GM19035 (cell line): Measurements from ENCODE around the gene DCDC2C.

Experiments
- ATAC-seq: cut with Tn5 transposase; IDR thresholded peaks from one replicate; pipeline ENCODE4 v1.9.1; 2021; ENCODE audit not compliant: unreplicated experiment

Gene DCDC2C

DNA sequence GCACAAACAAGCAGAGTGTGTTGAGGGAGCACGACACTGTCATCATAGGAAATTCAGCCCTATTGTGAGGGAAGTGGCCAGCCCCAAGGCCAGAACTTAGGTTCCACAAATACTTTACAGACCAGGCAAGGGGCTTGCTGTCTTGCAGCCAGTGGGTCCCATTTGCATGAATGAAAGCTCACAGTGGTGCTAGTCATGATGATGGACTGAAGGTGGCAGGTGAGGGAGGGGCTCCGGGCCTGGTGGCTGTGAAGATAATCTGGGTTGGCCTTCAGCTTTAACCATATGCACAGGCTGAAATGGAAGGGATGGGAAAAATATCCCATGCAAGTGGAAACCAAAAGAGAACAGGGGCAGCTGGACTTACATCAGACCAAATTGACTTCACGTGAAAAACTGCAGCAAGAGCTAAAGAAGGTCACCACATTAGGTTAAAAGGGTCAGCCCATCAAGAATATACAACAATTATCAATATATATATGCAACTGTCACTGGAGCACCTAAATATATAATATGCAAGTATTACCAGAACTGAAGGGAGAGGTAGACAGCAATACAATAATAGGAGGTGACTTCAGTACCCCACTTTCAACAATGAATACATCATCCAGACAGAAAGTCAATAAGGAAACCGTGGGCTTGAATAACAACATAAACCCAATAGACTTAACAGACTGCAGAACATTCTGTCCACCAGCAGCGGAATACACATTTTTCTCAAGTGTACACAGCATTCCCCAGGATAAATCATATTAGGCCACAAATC lies 39.6 kb downstream of the DCDC2C start:
- no peak for ATAC-seq

DNA sequence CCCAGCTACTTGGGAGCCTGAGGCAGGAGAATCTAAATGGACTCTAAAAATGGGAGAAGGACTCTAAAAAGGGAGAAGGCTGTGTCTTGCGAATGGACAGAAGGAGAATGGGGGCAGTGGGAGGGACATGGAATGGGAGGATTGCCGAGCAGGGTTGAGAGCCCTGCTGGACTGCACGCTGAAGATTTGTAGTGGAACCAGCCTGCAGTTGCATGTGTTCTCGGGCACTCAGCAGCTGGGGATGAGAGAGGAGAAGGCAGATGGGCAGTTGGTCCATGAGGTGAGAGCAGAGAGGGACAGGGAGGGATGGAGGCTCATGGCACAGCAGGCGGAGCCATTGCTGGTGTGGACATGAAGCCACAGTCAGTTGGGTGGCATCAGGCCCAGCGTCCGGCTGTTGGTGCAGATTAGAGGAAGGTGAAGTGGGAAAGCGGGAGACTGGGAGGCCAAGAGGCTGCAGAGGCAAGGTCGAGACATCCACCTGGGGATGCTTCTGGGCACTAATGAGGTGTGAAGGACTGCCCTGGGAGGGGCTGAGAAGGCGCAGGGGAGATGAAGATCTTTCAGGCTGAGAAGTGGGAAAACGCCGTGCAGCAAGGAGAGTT lies 40.7 kb downstream of the DCDC2C start:
- no peak for ATAC-seq

DNA sequence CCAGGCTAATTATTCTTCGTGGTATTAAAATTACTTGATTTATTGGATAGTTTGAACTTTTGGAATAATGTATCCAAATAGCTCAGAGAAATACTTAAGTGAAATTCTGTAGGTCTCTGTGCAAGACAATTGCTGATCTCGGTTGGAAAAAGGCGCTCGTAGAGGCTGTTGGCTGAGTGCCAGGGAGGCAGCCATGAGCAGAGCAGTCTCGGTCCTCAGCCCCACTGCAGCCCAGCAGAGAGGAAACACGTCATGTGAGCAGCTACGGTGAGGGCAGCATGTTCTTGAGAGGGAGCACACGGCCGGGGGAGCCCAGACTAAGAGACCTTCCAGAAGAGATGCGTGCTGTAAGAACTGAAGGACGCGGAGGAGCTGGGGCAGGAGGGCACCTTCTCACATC lies 42.5 kb downstream of the DCDC2C start:
- ATAC-seq, result no peak

DNA sequence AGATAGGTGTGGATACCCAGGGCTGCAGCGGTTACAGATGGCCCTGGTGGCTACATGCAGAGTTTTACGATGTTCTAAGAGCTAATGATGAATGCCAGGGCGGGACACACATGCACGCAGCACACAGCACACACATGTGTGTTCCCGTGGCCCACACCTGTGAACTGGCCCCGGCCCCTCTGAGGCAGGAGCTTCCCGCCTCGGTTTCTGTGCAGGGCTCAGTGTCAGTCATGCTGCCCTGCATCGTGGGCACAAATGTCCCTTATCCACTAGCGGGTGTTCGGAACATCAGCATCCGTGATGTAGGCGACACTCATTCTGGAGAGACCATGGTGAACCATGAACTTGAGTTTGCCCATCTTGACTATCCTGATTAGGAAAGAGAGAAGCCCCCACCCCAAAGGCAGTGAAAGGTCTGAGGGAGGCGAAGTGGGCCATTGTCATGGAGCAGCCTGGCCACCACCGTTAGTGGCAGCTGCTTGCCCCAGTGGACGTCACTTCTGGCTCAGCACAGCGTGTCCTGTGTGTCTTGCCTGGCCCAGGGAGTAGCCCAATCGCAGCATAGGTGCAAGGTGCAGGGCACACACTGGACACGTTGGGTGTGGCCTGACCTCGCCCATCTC lies 43.8 kb downstream of the DCDC2C start:
- ATAC-seq, result no peak

DNA sequence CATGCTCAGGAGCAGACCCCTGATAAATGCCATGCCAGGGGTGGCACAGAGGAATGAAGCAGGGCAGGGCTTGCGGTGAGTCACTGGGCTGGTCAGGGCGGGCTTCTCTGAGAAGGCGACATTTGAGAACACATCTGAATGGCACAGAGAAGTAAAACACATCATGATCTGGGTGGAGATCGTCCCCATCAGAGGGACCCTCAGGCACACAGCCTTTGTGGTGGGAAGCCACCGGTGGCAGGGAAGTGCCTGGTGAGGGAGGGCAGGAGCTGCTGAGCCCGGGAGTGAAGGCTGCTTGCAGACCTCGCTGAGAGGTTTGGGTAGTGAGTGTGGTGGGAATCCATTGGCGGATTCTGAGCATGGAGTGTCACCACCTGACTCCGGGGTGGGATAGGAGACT lies 44.5 kb downstream of the DCDC2C start:
- ATAC-seq, result no peak

DNA sequence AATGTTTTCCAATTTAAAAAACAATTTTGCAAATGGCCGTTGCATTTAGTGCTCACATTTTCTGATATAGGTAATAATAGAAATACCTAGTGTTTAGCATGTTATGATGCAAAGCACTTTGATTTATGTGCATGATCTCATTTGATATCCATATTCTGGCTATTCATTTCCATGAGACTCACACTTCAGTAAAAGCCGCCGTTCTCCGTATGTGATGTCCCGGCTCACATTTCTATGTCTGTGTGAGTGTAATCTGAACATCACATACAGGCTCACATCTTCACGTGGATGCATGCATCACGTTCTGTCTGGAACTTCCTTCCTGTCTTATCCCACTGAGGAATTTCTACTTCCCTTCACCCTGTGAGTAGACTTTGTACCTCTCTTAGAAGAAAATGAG lies 45.8 kb downstream of the DCDC2C start:
- no peak for ATAC-seq

DNA sequence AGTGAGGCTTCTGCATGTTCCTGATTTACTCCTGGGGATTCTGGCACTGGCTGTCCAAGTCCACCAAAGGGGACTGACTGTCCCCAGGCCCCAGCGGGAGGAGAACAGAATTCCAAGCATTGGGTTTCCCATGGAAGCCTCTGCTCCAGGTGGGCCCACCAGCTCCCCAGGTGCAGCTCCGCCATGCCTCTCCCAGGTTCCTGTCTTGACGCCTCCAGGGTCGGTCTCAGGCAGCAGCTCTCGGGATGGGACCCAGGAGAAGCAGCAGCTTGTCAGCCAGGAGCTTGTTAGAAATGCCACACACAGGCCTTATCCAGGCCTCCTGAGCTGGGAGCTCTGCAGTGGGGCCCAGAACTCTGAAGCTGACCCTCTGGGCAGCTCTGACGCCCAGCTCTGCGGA lies 47.9 kb downstream of the DCDC2C start:
- ATAC-seq, result no peak

DNA sequence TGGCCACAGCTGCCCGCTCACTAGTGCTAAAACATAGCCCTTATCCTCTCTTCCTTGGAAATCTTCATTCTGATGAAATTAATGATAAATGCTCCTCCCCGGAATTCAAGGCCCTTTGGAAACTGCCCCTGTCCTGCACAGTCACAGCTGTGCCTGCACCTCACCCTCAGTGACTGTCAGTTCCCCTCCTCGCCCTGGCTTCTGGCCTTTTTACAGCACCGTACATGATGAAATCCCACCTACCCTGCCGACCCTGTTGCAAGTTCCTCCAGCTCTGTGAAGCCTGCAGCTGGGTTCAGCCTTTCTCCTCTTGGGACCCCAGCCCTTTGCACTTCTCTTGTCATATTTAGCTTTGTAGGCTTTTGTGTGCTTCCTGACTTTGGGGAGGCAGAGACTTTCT lies 48.4 kb downstream of the DCDC2C start:
- ATAC-seq, result no peak

DNA sequence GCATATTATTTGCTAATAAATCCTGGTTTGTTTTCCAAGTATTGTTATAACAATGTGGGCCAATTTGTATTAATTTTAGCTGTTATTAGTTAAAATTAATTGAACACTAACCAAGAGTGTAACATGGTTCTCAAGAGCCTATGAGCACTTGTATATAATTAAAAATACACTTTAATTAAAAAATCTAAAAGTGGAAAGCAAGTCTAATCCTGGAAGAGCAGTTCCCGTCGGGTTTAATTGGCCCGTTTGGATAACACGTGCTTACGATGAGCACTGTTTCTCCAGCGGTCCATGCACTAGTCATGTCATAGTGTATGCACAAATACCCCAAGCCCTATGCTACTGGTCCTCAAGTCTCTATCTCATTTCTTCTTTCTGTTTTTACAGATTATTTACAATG lies 49.0 kb downstream of the DCDC2C start:
- ATAC-seq, result no peak

DNA sequence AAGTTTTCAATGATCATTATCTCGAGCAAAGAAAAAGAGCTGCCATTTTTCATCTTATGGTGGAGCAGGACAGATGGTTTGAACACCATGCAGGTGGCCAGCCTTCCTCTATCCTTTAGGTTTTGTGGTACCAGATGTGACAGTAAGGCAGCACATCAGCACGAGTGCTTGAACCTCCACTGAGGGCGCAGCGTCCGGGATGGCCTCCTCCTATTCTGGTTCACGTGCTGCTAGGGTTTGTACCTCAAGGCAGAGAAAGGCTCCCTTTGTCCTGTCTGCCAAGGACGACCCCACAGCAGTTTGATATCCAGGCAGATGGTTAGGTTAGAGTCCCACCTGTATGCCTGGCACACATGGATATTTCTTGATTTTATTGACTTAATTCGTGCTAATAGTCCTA lies 50.2 kb downstream of the DCDC2C start:
- ATAC-seq, result no peak

DNA sequence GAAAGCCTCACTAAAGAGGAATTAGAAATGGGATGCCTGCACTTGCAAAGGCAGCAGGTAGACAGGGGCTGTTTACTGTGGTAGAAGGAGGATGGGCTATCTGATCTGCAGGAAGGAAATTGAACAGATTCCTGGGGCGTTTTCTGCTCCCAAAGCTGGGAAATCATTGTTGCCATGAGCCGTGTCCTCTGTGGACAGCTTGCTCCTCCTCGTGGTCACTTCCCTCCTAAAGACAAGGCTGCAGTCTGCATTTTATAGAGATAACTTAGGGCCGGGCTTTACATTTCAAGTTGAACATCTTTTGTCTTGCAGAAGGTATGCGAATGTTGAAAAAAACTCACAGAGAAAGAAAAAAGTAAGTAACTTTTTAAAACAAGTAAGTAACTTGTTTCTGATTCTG lies 50.9 kb downstream of the DCDC2C start:
- ATAC-seq, result no peak

DNA sequence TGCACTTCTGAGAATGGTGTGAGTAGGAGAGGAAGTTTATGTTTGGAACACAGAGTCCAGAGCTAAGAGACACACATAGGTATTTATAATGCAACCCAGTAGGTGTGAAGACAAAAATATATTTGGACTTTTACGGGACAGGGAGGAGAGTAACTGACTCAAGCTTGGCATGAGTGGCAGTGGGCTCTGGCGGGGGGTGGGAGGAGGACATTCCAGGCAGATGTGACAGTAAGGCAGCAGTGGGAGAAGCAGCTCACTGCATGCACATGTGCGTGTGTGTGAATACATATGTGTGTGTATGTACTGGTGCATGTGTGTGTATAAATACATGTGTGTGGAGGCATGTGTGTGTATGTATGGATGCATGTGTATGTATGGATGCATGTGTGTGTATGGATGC lies 51.4 kb downstream of the DCDC2C start:
- no peak for ATAC-seq

DNA sequence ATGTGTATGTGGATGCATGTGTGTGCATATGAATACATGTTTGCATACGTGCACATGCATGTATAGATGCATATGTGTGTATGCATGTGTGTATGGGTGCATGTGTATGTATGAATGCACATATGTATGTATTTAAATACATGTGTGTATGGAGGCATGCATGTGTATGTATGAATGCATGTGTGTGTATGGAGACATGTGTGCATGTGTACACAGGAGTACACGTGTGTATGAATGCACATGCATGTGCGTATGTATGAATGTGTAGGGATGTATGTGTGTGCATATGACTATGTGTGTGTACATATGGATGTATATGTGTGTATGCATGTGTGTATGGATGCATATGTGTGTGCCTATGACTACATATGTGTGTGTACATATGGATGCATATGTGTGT lies 51.9 kb downstream of the DCDC2C start:
- ATAC-seq, result no peak

DNA sequence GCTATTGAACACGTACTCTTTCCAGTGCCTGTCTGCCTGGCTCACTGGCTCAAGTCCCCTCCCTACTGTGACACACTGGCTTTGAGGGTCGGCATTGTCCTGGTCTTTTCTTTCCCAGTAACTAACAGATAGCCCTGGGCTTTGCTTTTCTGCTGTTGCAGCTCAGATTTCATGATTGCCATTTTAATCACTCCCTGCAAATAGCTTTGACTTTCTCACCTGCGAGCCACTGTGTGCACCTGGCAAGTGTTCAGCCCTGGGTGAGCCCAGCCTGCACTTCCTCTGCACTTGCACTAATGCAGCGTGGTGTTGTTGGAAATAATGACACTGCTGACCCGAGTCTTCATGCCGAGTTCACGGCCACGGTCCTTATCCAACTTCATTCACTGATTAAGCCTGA lies 52.9 kb downstream of the DCDC2C start:
- no peak for ATAC-seq

DNA sequence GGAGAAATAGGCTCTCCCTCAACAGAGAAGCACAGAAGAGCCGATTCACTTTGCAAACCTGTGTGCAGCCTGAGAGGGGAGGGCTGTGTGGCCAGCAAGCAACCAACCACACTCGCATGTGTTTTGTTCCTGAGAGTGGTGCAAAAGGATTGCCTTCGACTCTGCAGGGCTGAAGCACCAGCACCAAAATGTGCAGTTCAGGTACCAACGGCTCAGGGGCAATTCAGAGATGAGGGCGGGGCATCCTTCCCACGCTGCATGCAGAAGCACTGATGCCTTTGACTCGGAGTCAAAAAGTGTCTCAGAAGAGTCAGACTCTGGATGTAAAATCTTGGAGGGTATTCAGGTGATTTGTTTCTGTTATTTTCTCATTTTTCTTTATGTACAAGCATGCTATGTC lies 55.5 kb downstream of the DCDC2C start:
- no peak for ATAC-seq

DNA sequence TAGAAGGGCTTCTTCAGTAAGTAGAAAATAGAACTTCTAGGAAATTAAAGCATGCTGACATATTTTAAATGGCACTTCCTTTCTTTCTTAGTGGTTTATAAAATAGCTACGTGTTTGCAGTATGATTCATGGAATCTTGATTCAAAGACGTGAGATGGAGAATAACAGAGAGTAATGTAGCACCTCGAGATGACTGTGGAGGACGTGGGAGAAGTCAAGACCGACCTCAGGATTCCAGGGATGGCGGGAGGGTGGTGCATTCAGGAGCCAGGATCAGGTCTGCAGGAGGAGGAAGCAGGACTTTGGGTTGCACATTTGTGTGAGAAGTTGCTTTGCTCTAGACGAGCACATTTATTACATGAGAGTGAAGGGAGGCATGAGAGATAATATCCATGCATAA lies 56.0 kb downstream of the DCDC2C start:
- ATAC-seq, result no peak

DNA sequence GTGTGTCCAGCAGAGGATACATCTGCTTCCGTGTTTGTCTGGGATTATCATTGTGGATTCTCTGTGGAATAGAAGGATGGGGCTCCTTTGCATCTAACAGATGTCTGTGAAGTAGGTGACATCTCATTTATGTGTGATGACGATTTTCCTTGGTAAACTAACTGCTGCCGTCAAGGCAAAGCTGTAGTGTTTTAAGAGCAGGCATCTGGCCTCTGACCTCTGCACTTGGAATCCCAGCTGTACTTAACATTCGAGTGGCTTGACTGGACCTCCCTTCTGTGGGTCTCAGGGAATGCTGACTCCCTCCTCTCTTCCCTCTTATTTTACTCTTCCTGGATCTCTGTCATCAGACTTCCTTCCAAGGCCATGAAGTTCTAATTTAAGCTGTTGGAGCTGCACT lies 56.4 kb downstream of the DCDC2C start:
- ATAC-seq, result no peak

DNA sequence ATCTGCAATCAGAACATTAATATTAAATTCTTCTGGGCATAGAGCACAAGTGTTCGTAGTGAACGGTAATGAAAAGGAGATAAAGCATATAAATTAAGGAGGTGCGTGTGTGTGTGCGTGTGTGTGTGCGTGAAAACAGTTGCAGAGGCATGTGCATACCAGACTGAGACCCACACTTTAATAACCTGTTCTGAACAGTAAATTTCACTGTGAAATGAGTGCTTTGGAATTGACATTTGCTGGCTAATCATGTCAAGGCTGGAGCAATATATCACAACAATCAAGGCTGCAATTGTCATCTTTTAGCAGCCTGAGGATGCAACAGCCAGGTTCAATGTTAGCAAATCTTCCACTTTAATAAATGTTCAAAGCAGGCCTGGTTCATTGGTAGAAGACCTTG lies 57.9 kb downstream of the DCDC2C start:
- no peak for ATAC-seq

DNA sequence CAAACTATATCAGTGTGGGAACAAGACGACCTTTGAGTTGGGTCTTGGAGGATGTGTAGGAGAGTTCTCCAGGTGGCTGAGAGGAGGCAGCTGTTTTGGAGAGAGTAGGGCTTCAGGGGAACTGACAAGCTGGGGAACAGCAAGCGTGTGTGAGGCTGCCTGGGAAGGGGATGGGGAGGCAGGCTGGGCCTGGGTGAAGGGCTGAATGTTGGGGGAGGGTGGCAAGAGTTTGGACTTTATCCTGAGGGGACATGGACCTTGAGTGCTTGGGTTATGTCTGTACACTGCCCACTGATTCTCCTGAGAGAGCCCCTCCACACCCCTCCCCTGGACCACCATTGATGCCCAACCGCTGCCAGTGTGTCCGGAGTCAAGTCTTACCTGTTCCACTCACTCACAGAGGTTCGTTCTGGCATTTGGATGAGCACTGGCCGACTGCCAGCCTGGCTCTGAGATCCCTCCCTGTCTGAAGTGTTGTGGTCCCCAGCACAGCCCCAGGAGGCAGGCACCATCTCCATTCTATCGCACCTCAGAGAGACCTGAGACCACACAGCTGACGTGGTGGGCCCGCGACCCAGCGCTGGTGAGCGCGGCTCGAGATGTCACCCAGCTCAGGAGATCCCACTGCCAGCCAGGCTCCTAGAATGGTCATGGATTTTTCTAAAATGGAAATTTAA lies 59.5 kb downstream of the DCDC2C start:
- no peak for ATAC-seq

DNA sequence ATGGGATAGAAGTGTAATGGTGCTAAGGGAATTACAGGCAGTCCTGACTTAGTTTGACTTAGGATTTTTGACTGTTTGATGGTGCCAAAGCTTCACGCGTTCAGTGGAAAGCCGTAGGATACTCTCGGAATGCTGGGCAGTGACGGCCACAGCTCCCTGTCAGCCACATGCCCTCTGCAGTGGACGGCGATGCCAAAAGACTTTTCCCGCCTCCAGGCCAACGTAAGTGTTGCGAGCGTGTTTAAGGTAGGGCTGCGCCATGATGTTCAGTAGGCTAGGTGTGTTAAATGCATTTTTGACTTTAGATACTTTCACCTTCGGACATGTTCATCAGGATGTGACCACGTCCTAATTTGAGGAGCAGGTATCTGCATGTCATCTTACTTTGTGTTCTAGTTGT lies 63.4 kb downstream of the DCDC2C start:
- ATAC-seq, result no peak

DNA sequence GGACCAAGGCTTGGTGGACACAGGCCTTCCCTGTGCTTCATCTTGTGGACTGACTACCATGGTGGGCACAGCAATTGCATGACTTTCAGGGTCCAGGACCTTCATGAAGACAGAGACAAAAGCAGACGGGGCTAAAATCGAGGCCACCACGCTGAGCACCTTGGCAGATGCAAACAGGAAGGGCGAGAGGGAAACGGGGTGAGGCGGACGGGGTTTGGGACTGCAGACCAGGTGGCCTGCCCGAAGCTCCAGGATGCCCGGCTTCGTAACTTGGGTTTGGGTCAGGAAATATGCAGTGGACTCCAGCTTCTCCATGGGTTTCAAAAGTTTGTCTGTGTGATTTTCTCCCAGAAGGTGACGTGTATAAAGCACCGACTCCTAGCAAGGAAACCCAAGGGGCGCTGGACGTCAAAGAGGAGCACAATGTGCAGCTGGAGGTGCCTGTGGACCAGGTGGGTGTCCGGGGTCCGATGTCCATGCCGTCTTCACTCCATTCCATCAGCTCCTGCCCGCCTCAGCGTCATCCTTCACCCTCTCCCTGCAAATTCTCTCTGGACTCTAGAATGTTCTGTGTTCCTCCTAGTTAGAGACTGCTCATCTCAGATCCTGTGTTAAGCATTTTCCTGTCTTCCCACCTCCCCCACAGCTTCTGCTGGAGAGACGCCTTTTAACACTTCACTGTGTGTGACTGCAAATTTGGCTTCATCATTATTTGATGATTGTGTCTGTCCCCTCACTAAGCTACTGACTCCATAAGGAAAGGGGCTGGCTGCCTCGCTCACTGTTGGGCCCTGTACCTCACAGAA lies 65.8 kb downstream of the DCDC2C start:
- no peak for ATAC-seq
